ENCODE measurements around the gene FLRT1.

GRCh38 chr11:64070314-64070681, 34.6 kb downstream of the FLRT1 start:
- TF ChIP-seq CTCF (conservative IDR thresholded peaks at IDR 0.05; ENCODE audit: low read depth in 2 of 2) (no peak), EZH2 (IDR thresholded peaks at IDR 0.05; ENCODE audit: low read depth, unreplicated experiment) (no peak), POLR2AphosphoS5 (IDR thresholded peaks at IDR 0.05; ENCODE audit: low read depth) (no peak), EZH2phosphoT487 (IDR thresholded peaks at IDR 0.05; ENCODE audit: unreplicated experiment) (no peak)
